ENCODE results near the gene SLC22A14. TPM values are rescaled to one million over a fixed set of nuclear protein-coding genes. Genes with fewer than 3 reads are reported as not detected.

Gene SLC22A14
- total RNA-seq, 1 experiment from 2014 or later: 0.14 TPM

DNA sequence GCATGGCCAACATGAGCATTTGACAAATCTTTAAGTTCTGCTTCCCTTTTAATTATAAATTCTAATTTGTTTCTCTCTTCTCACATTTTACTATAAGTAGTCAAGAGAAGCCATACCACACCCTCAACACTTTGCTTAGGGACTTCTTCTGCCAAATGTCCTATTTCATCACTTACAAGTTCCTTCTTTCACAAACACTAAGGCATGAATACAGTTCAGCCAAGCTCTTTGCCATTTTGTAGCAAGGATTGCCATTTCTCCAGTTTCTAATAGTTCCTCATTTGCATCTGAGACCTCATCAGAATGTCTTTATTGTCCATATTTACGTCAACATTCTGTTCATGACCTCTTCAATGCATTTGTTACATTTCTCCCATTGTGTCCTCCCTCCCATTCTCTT, 29.4 kb downstream of the SLC22A14 start:
- TF ChIP-seq, protein P1, sequence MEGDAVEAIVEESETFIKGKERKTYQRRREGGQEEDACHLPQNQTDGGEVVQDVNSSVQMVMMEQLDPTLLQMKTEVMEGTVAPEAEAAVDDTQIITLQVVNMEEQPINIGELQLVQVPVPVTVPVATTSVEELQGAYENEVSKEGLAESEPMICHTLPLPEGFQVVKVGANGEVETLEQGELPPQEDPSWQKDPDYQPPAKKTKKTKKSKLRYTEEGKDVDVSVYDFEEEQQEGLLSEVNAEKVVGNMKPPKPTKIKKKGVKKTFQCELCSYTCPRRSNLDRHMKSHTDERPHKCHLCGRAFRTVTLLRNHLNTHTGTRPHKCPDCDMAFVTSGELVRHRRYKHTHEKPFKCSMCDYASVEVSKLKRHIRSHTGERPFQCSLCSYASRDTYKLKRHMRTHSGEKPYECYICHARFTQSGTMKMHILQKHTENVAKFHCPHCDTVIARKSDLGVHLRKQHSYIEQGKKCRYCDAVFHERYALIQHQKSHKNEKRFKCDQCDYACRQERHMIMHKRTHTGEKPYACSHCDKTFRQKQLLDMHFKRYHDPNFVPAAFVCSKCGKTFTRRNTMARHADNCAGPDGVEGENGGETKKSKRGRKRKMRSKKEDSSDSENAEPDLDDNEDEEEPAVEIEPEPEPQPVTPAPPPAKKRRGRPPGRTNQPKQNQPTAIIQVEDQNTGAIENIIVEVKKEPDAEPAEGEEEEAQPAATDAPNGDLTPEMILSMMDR (IDR thresholded peaks at IDR 0.05; ENCODE audit: insufficient read depth in 1 of 2, low read depth in 1 of 2, low read length in 1 of 2, severe bottlenecking in 1 of 2, unreplicated experiment in 1 of 2): no peak
- no peak overlapping the region for H3K4me3 ChIP-seq (ENCODE audit: low read depth, low read length)
- DNase-seq: no peak
- H3K36me3 Mint-ChIP-seq (ENCODE audit: insufficient read depth, unreplicated experiment): no peaks in the 10 kb centered on the region
- no TSS peak for BruUV-seq (replicated peaks)
- H3K36me3 ChIP-seq (ENCODE audit: control insufficient read depth, insufficient read depth, low read length): no peaks in the 10 kb centered on the region
- no peak overlapping the region for H3K27ac Mint-ChIP-seq (ENCODE audit: unreplicated experiment)
- intact Hi-C loops (cut with micrococcal nuclease; ENCODE audit: unreplicated experiment): no loop called here
- no peaks in the 10 kb centered on the region; the same call in 1 of the 2 replicates for H3K27me3 ChIP-seq (replicated peaks; ENCODE audit: control insufficient read depth, insufficient read depth, low read length)
- no peaks in the 10 kb centered on the region for H3K9me3 Mint-ChIP-seq (ENCODE audit: unreplicated experiment)
- no peaks in the 10 kb centered on the region for H3K4me1 ChIP-seq
- H3K27me3 Mint-ChIP-seq (ENCODE audit: insufficient read depth, unreplicated experiment): peaks cover 10% of the 10 kb centered on the region
- ChIA-PET POLR2A (no interaction called here), CTCF (no interaction called here)
- H3K4me1 Mint-ChIP-seq (ENCODE audit: low read depth, unreplicated experiment): no peaks in the 10 kb centered on the region
- H3K9me3 ChIP-seq: no peaks in the 10 kb centered on the region
- no peak overlapping the region for H3K4me3 Mint-ChIP-seq (ENCODE audit: unreplicated experiment)

DNA sequence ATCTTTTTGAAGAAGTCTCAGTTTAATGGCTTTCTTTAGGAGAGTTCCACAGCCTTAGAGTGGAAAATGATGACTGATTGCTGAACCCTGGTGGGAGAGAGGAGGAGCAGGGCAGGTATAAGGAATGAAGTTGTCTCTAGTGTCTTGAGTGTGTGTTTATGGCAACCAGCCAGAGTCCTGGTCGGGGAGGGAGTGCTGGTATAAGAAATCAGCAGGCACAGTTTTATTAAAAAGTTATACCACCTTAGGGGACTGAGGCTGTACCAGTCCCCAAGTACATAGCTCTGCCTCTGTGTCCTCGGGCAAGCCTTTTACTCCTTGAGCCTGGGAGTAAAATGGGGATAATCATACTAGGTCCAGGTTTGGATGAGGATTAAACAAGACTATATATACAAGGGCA, 29.8 kb downstream of the SLC22A14 start:
- CTCF ChIA-PET: no interaction called here
- BruUV-seq (replicated peaks): no TSS peak
- TF ChIP-seq, protein P1 (IDR thresholded peaks at IDR 0.05; ENCODE audit: insufficient read depth in 1 of 2, low read depth in 1 of 2, low read length in 1 of 2, severe bottlenecking in 1 of 2, unreplicated experiment in 1 of 2): no peak

DNA sequence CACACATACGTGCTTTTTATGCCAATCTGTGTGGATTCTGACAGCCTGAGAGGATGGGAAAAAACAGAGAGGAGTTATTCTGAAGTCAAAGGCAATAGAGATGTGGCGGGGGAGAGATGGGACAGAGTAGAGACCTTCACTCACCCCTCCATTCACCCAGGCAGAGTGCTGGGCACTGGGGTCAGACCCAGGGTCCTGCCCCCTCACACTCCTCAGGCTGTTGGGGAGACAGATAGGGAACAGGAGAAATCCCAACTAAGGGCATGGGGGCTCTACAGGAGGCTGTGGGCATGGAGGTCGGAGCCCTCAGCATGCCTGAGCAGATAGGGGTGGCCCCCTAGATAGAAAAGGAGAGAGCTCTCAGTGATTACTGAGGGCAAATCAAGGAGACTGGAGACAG, 30.3 kb downstream of the SLC22A14 start:
- no peak overlapping the region for H3K27ac Mint-ChIP-seq (ENCODE audit: unreplicated experiment)
- no peaks in the 10 kb centered on the region; the same call in 1 of the 2 replicates for H3K27me3 ChIP-seq (replicated peaks; ENCODE audit: control insufficient read depth, insufficient read depth, low read length)

More for the DNA sequence above, 29.8 kb downstream of the SLC22A14 start:
- no peak overlapping the region for H3K4me3 ChIP-seq (ENCODE audit: low read depth, low read length)
- Mint-ChIP-seq H3K27me3 (ENCODE audit: insufficient read depth, unreplicated experiment) (peaks cover 10% of the 10 kb centered on the region), H3K4me3 (ENCODE audit: unreplicated experiment) (no peak overlapping the region), H3K27ac (ENCODE audit: unreplicated experiment) (no peak overlapping the region), H3K4me1 (ENCODE audit: low read depth, unreplicated experiment) (no peaks in the 10 kb centered on the region), H3K9me3 (ENCODE audit: unreplicated experiment) (no peaks in the 10 kb centered on the region), H3K36me3 (ENCODE audit: insufficient read depth, unreplicated experiment) (no peaks in the 10 kb centered on the region)
- H3K27me3 ChIP-seq (replicated peaks; ENCODE audit: control insufficient read depth, insufficient read depth, low read length): no peaks in the 10 kb centered on the region; the same call in 1 of the 2 replicates
- intact Hi-C loops (cut with micrococcal nuclease; ENCODE audit: unreplicated experiment): no loop called here
- no peaks in the 10 kb centered on the region for H3K36me3 ChIP-seq (ENCODE audit: control insufficient read depth, insufficient read depth, low read length)
- H3K9me3 ChIP-seq: no peaks in the 10 kb centered on the region
- POLR2A ChIA-PET: no interaction called here
- no peaks in the 10 kb centered on the region for H3K4me1 ChIP-seq
- DNase-seq: no peak

More for the DNA sequence above, 30.3 kb downstream of the SLC22A14 start:
- Histone ChIP-seq H3K4me1 (no peaks in the 10 kb centered on the region), H3K9me3 (no peaks in the 10 kb centered on the region), H3K36me3 (ENCODE audit: control insufficient read depth, insufficient read depth, low read length) (no peaks in the 10 kb centered on the region), H3K4me3 (ENCODE audit: low read depth, low read length) (no peak overlapping the region)
- no peaks in the 10 kb centered on the region for H3K36me3 Mint-ChIP-seq (ENCODE audit: insufficient read depth, unreplicated experiment)
- intact Hi-C loops (cut with micrococcal nuclease; ENCODE audit: unreplicated experiment): no loop called here
- H3K27me3 Mint-ChIP-seq (ENCODE audit: insufficient read depth, unreplicated experiment): peaks cover 10% of the 10 kb centered on the region
- no peak overlapping the region for H3K4me3 Mint-ChIP-seq (ENCODE audit: unreplicated experiment)
- no peaks in the 10 kb centered on the region for H3K4me1 Mint-ChIP-seq (ENCODE audit: low read depth, unreplicated experiment)
- no peak for DNase-seq
- no peaks in the 10 kb centered on the region for H3K9me3 Mint-ChIP-seq (ENCODE audit: unreplicated experiment)
- POLR2A ChIA-PET: no interaction called here
- no TSS peak for BruUV-seq (replicated peaks)
- CTCF ChIA-PET: no interaction called here
- TF ChIP-seq, protein P1 (IDR thresholded peaks at IDR 0.05; ENCODE audit: insufficient read depth in 1 of 2, low read depth in 1 of 2, low read length in 1 of 2, severe bottlenecking in 1 of 2, unreplicated experiment in 1 of 2): no peak

Data from Caco-2 (cell line).